GM23248 (cell line): ENCODE results near the gene KCNAB1. TPM values are rescaled to one million over a fixed set of nuclear protein-coding genes. Genes with fewer than 3 reads are reported as not detected.

Experiments
- DNase-seq: peaks from one replicate; pipeline ENCODE4 v3.0.0-alpha.2; 2015
- H2AFZ ChIP-seq: fragments of 200-600 bp; sonication (generic); 2 replicates; pipeline ENCODE4 v1.6.1; 2016; ENCODE audit warnings: antibody characterized with exemption
- H3F3A ChIP-seq: fragments of 200-600 bp; sonication (generic); 2 replicates; pipeline ENCODE4 v1.6.1; 2016; ENCODE audit warnings: mild to moderate bottlenecking, antibody characterized with exemption, mixed run types; ENCODE audit not compliant: insufficient read depth
- H3K27ac ChIP-seq: fragments of 200-600 bp; sonication (generic); 2 replicates; pipeline ENCODE4 v1.5.1; 2016; ENCODE audit warnings: mild to moderate bottlenecking
- H3K27me3 ChIP-seq: fragments of 200-600 bp; sonication (generic); replicated peaks from 2 replicates; pipeline ENCODE4 v1.6.1; 2016; ENCODE audit warnings: mild to moderate bottlenecking; ENCODE audit not compliant: insufficient read depth
- H3K36me3 ChIP-seq: fragments of 200-600 bp; sonication (generic); 2 replicates; pipeline ENCODE4 v1.6.1; 2016; ENCODE audit warnings: low read depth, mild to moderate bottlenecking
- H3K4me1 ChIP-seq: fragments of 200-600 bp; sonication (generic); 2 replicates; pipeline ENCODE4 v1.6.1; 2016; ENCODE audit warnings: mild to moderate bottlenecking; ENCODE audit not compliant: insufficient read depth
- H3K4me2 ChIP-seq: fragments of 200-600 bp; sonication (generic); one replicate; pipeline ENCODE4 v1.6.1; 2016; ENCODE audit warnings: mild to moderate bottlenecking; ENCODE audit not compliant: unreplicated experiment
- H3K4me3 ChIP-seq: fragments of 200-600 bp; sonication (generic); 2 replicates; pipeline ENCODE4 v1.5.1; 2016; ENCODE audit warnings: mild to moderate bottlenecking
- H3K79me2 ChIP-seq: fragments of 200-600 bp; sonication (generic); 2 replicates; pipeline ENCODE4 v1.6.1; 2016; ENCODE audit warnings: mild to moderate bottlenecking; ENCODE audit not compliant: insufficient read depth
- H3K9ac ChIP-seq: fragments of 200-600 bp; sonication (generic); 2 replicates; pipeline ENCODE4 v1.6.1; 2016; ENCODE audit warnings: mild to moderate bottlenecking
- H3K9me2 ChIP-seq: fragments of 200-600 bp; sonication (generic); 2 replicates; pipeline ENCODE4 v1.6.1; 2016; ENCODE audit warnings: mixed run types, mild to moderate bottlenecking, moderate library complexity; ENCODE audit not compliant: insufficient read depth
- H3K9me3 ChIP-seq: fragments of 200-600 bp; sonication (generic); one replicate; pipeline ENCODE4 v1.6.1; 2017; ENCODE audit warnings: low read depth
- H4K20me1 ChIP-seq: fragments of 200-600 bp; sonication (generic); 2 replicates; pipeline ENCODE4 v1.6.0; 2016; ENCODE audit not compliant: insufficient read depth
- EZH2 ChIP-seq: fragments of 200-600 bp; sonication (generic); IDR thresholded peaks from 2 replicates; pipeline ENCODE4 v1.6.1; 2018; ENCODE audit warnings: antibody characterized with exemption, mild to moderate bottlenecking; ENCODE audit not compliant: insufficient read depth, poor library complexity, severe bottlenecking
- EZH2phosphoT487 ChIP-seq: fragments of 200-600 bp; sonication (generic); IDR thresholded peaks from 2 replicates; pipeline ENCODE4 v1.6.1; 2018; ENCODE audit warnings: antibody characterized with exemption, moderate library complexity, mild to moderate bottlenecking, low read depth; ENCODE audit not compliant: insufficient read depth
- WGBS, 2 experiments: methylation state at CpG; one replicate each; pipeline ENCODE4 v1.1.6; 2015 to 2017; ENCODE audit warnings: low lambda C conversion rate in 2 of 2, low coverage in 1 of 2; ENCODE audit errors: missing lambda C conversion rate in 2 of 2; 5-methylcytosine and 5-hydroxymethylcytosine counted together
- in situ Hi-C: fragments of 300-500 bp; cut with MboI; formaldehyde crosslinking; loops from 2 replicates; pipeline ENCODE4 v1.15.0; 2020
- polyA plus RNA-seq: library from polyadenylated mRNA; unstranded; fragments of >200 nt; fragmentation: Nextera tagmentation; extraction: Ambion mirVana; gene quantifications from 2 replicates; pipeline ENCODE4 v1.2.1, GENCODE V29; 2016
- total RNA-seq: library from RNA; depleted of rRNA; stranded (reverse); fragments of >200 nt; shearing (Covaris generic); gene quantifications from 2 replicates; pipeline ENCODE4 v1.2.3, GENCODE V29; 2014

Gene KCNAB1
- total and polyA plus RNA-seq, 2 experiments from 2014 or later, result 1.1 TPM; not detected in 1

GRCh38 chr3:156163848-156164247 lies 43.5 kb downstream of the KCNAB1 start:
- H3K36me3 ChIP-seq, result no peaks in the 10 kb centered on the region
- H4K20me1 ChIP-seq, result no peaks in the 10 kb centered on the region
- no peak overlapping the region for H3K27ac ChIP-seq
- no peaks in the 10 kb centered on the region for H3K9me2 ChIP-seq
- in situ Hi-C loops, result loop anchor here (5.0 to 25.0 kb wide), 2 partner anchors 358 to 973 kb away; no protein-coding TSS in a partner anchor
- no peak overlapping the region for H2AFZ ChIP-seq
- TF ChIP-seq EZH2phosphoT487 (no peak), EZH2 (no peak)
- H3K9ac ChIP-seq, result no peak overlapping the region
- no peak overlapping the region for H3K4me2 ChIP-seq
- 32 to 34% methylated on average over 2 of the region's 2 CpGs for WGBS, 2 experiments
- H3F3A ChIP-seq, result no peaks in the 10 kb centered on the region
- H3K4me1 ChIP-seq, result no peaks in the 10 kb centered on the region
- H3K4me3 ChIP-seq, result no peak overlapping the region
- no peaks in the 10 kb centered on the region for H3K9me3 ChIP-seq
- DNase-seq, result no peak
- no peaks in the 10 kb centered on the region for H3K79me2 ChIP-seq
- no peaks in the 10 kb centered on the region for H3K27me3 ChIP-seq

- no peak for TF ChIP-seq EZH2
- TF ChIP-seq EZH2phosphoT487, result no peak
- no peak for DNase-seq
- no peaks in the 10 kb centered on the region for H3K36me3 ChIP-seq
- no peaks in the 10 kb centered on the region for H3K9me2 ChIP-seq
- no peak overlapping the region for H3K4me2 ChIP-seq
- no peak overlapping the region for H3K27ac ChIP-seq
- no peaks in the 10 kb centered on the region for H3F3A ChIP-seq
- H3K79me2 ChIP-seq, result no peaks in the 10 kb centered on the region
- no peak overlapping the region for H2AFZ ChIP-seq
- 78 to 86% methylated on average over 4 of the region's 4 CpGs for WGBS, 2 experiments
- no peak overlapping the region for H3K9ac ChIP-seq
- H4K20me1 ChIP-seq, result no peaks in the 10 kb centered on the region
- H3K4me1 ChIP-seq, result no peaks in the 10 kb centered on the region
- in situ Hi-C loops, result loop anchor here (25.0 kb wide), 1 partner anchor 970 kb away; no protein-coding TSS in a partner anchor
- no peak overlapping the region for H3K4me3 ChIP-seq
- H3K9me3 ChIP-seq, result no peaks in the 10 kb centered on the region
- no peaks in the 10 kb centered on the region for H3K27me3 ChIP-seq
These were observed 46.4 kb downstream of the KCNAB1 start for GRCh38 chr3:156166808-156167207.

- no peaks in the 10 kb centered on the region for H3K79me2 ChIP-seq
- H3K36me3 ChIP-seq, result no peaks in the 10 kb centered on the region
- H3K9me3 ChIP-seq, result no peaks in the 10 kb centered on the region
- H3K4me1 ChIP-seq, result no peaks in the 10 kb centered on the region
- H3K9ac ChIP-seq, result no peak overlapping the region
- no peak overlapping the region for H2AFZ ChIP-seq
- TF ChIP-seq EZH2phosphoT487 (no peak), EZH2 (no peak)
- no peak overlapping the region for H3K4me3 ChIP-seq
- no peak for DNase-seq
- no peak overlapping the region for H3K4me2 ChIP-seq
- in situ Hi-C loops, result loop anchor here (25.0 kb wide), 1 partner anchor 967 kb away; no protein-coding TSS in a partner anchor
- no peaks in the 10 kb centered on the region for H3K27me3 ChIP-seq
- no peaks in the 10 kb centered on the region for H4K20me1 ChIP-seq
- no peaks in the 10 kb centered on the region for H3F3A ChIP-seq
- no peak overlapping the region for H3K27ac ChIP-seq
- H3K9me2 ChIP-seq, result no peaks in the 10 kb centered on the region
These were observed 50.2 kb downstream of the KCNAB1 start for GRCh38 chr3:156170571-156170970.

- Histone ChIP-seq H3K9me3 (no peaks in the 10 kb centered on the region), H3F3A (no peaks in the 10 kb centered on the region), H3K27me3 (no peaks in the 10 kb centered on the region), H3K4me3 (no peak overlapping the region), H3K4me1 (no peaks in the 10 kb centered on the region), H3K9me2 (no peaks in the 10 kb centered on the region), H3K9ac (no peak overlapping the region), H4K20me1 (no peaks in the 10 kb centered on the region), H3K79me2 (no peaks in the 10 kb centered on the region), H3K36me3 (no peaks in the 10 kb centered on the region), H3K27ac (no peak overlapping the region), H2AFZ (no peak overlapping the region), H3K4me2 (no peak overlapping the region)
- no peak for DNase-seq
- TF ChIP-seq EZH2, result no peak
- TF ChIP-seq EZH2phosphoT487, result no peak
- in situ Hi-C loops, result loop anchor here (25.0 kb wide), 1 partner anchor 966 kb away; no protein-coding TSS in a partner anchor
- WGBS, 2 experiments, result 79 to 82% methylated on average over 5 of the region's 5 CpGs
These were observed 51.2 kb downstream of the KCNAB1 start for GRCh38 chr3:156171281-156172267.
